NCI-H82 treated with DMSO at 0.1 percent for 48 hours (cell line): Measurements from ENCODE around the gene MAGED4.
"Not testable (repeated sequence)": the region's sequence is repeated elsewhere in the genome, so short reads cannot be mapped to it uniquely, and the experiment has no call there.

Source experiments
- DNase-seq: peaks from one replicate; lab custom pipeline; 2025; ENCODE audit not compliant: unreplicated experiment; lab: John Stamatoyannopoulos, UW

The MAGED4 gene, protein sequence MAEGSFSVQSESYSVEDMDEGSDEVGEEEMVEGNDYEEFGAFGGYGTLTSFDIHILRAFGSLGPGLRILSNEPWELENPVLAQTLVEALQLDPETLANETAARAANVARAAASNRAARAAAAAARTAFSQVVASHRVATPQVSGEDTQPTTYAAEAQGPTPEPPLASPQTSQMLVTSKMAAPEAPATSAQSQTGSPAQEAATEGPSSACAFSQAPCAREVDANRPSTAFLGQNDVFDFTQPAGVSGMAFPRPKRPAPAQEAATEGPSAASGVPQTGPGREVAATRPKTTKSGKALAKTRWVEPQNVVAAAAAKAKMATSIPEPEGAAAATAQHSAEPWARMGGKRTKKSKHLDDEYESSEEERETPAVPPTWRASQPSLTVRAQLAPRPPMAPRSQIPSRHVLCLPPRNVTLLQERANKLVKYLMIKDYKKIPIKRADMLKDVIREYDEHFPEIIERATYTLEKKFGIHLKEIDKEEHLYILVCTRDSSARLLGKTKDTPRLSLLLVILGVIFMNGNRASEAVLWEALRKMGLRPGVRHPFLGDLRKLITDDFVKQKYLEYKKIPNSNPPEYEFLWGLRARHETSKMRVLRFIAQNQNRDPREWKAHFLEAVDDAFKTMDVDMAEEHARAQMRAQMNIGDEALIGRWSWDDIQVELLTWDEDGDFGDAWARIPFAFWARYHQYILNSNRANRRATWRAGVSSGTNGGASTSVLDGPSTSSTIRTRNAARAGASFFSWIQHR

DNA sequence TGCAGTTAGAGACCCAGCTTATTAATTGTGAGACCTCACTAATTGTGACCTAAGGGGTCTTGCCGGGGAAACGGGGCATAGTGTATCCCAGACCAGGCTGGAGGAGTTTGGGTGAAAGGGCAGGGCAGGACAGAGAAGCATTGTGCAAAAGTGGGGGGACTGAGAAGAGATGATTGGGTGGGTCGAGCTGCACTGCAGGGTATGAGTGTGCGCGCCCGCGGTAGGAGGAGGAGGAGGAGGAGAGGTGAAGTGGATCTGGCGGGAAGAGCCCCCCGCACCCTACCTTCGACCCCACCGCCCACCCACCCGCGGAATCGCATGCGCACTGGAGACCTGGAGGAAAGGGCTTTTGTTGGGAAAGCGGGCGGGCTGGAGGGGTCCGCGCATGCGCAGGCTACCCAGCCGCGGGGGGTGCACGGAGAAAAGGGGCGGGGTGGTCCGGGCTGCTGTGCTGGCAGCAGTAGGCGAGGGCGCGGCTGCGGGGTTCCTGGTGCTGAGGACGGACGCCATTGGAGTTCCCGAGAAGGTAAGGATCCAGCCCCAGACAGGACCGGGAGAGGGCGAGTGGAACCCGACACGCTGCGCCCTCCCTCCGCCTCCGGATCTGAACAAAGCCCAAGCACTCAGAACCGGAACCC lies at the start of gene MAGED4:
MAGED4 (plus strand) TSS at position 449 of the 638 bp plus-strand sequence. CDS start 1,035 bp downstream, outside the sequence.
- not testable (repeated sequence) for DNase-seq

GRCh38 chrX:52138830-52139544 lies 45.7 kb upstream of the MAGED4 start:
- no peak for DNase-seq

DNA sequence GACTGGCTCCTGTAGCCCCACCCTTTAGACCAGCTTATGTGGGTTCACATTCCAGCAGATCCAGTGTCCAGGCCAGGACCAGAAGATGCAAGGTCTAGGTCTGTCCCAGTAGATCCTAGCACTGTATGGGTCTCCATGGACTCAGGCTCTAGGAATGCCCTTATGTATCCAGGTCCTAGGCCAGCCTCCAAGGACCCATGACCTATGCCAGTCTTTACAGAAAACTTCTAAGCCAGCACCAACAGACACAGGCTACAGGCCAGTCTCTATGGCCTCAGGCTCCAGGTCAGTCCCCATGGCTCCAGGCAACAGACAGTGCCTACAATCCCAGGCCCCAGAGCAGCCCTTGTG lies 45.2 kb upstream of the MAGED4 start:
- DNase-seq, result no peak

DNA sequence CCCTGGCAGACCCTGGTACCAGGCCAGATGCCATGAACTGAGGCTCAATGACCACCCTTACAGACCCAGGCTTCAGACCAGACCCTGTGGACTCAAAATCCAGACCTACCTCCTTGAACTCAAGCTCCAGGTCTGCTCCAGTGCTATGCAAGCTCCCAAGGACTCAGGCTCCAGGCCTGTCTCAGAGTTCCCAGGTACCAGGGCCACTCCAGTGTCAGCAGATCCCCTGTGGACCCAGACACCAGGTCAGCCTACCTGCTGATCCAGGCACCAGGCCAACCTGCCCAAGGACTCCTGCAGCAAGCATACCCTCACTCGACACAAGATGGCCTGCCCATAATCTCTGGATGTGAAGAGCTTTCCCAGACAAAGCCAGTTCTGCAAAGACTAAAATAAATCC lies 44.7 kb upstream of the MAGED4 start:
- DNase-seq, result no peak

- not testable (repeated sequence) for DNase-seq
These were observed 34.0 kb upstream of the MAGED4 start for GRCh38 chrX:52150667-52151066.

DNA sequence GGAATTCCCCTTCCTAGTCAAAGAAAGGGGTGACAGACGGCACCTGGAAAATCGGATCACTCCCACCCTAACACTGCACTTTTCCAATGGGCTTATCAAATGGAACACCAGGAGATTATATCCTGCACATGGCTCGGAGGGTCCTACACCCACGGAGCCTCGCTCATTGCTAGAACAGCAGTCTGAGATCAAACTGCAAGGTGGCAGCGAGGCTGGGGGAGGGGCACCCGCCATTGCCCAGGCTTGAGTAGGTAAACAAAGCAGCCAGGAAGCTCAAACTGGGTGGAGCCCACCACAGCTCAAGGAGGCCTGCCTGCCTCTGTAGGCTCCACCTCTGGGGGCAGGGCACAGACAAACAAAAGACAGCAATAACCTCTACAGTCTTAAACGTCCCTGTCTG lies 24.5 kb upstream of the MAGED4 start:
- DNase-seq, result not testable (repeated sequence)

- DNase-seq, result no peak
These were observed 17.8 kb upstream of the MAGED4 start for GRCh38 chrX:52166840-52167239.

- DNase-seq, result not testable (repeated sequence)
These were observed 13.6 kb upstream of the MAGED4 start for GRCh38 chrX:52171055-52171454.

DNA sequence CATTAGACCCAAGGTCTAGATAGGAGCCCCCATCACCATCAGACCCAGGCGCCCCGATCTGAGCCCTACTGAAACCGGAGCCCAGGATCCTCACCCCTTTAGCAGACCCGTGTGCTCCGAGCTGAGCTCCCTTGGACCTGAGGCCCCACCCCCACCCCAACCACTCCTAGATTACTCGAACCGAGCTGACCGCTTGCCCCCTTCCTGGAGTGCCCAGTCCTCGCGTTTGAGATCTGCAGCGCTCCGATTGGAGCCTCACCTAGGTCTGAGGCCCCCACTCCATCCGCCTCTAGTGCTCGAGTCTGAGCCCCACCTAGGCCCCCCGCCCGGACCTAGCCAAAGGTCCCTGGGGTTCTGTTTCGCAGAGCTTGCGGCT lies 378 bp downstream of the MAGED4 start:
- not testable (repeated sequence) for DNase-seq

DNA sequence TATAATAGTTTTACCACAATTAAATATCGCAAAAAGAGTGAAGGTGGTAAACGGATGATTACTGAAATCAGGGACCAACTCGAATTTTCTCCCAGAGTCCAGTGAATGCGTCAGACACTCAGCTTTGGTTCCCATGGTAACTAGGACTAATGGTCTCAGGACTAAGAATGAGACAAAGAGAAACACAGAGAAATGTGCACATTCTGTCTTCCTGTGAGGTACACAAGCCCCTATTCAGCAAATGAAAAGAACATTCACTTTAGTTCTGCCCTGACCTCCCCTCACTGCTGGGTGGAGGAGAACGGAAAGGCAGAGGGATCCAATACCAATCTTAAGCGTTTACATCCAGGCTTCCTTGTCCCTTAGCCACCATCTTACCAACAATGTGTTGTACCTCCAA lies 26.7 kb downstream of the MAGED4 start:
- not testable (repeated sequence) for DNase-seq

- DNase-seq, result no peak
These were observed 28.6 kb downstream of the MAGED4 start for GRCh38 chrX:52213276-52213675.

GRCh38 chrX:52216541-52216940 lies 31.9 kb downstream of the MAGED4 start:
- no peak for DNase-seq

DNA sequence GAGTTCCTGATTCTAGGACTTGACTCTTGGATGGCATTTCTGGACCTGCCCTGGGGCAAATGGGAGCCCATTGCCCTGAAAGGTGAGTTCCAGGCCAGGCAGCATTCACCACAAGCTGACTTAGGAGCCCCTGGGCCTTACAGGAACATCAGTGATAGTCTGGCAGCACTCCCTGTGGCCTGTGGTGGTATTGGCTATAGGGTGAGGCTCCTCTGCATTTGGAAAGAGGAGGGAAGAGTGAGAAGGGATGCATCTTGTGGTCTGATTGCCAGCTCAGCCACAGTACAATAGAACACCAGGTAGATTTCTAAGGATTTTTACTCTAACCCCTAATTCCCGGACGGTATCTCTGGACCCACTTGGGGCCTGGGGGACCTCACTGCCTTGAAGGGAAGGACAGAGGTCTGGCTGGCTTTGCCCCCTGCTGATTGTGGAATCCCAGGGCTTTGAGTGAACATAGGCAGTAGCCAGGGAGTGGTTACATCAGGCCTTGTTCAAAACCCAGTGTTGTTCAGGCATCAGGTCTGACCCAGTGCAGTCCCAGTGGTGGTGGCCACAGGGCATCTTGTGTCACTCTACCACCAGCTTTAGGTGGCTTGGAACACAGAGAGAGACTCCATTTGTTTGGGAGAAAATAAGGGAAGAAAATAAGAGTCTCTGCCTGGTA lies 32.9 kb downstream of the MAGED4 start:
- no peak for DNase-seq

- no peak for DNase-seq
These were observed 36.2 kb downstream of the MAGED4 start for GRCh38 chrX:52220936-52221335.
